ENCODE results near the gene ZC3H18.
A peak's percentile ranks its signal among the peaks of the same experiment; 100 is the strongest.

ZC3H18 gene

GRCh38 chr16:88624977-88625576, 54.9 kb downstream of the ZC3H18 start:
- TF ChIP-seq, protein P1, sequence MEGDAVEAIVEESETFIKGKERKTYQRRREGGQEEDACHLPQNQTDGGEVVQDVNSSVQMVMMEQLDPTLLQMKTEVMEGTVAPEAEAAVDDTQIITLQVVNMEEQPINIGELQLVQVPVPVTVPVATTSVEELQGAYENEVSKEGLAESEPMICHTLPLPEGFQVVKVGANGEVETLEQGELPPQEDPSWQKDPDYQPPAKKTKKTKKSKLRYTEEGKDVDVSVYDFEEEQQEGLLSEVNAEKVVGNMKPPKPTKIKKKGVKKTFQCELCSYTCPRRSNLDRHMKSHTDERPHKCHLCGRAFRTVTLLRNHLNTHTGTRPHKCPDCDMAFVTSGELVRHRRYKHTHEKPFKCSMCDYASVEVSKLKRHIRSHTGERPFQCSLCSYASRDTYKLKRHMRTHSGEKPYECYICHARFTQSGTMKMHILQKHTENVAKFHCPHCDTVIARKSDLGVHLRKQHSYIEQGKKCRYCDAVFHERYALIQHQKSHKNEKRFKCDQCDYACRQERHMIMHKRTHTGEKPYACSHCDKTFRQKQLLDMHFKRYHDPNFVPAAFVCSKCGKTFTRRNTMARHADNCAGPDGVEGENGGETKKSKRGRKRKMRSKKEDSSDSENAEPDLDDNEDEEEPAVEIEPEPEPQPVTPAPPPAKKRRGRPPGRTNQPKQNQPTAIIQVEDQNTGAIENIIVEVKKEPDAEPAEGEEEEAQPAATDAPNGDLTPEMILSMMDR (IDR thresholded peaks at IDR 0.05; ENCODE audit: borderline replicate concordance, insufficient read depth, low read depth, low read length): no peak
- H3K4me3 ChIP-seq (ENCODE audit: low read depth, low read length): no peak overlapping the region

- TF ChIP-seq, protein P1 (IDR thresholded peaks at IDR 0.05; ENCODE audit: borderline replicate concordance, insufficient read depth, low read depth, low read length): no peak
- H3K4me3 ChIP-seq (ENCODE audit: low read depth, low read length): no peak overlapping the region
These were observed 56.4 kb downstream of the ZC3H18 start for GRCh38 chr16:88626646-88627045.

DNA sequence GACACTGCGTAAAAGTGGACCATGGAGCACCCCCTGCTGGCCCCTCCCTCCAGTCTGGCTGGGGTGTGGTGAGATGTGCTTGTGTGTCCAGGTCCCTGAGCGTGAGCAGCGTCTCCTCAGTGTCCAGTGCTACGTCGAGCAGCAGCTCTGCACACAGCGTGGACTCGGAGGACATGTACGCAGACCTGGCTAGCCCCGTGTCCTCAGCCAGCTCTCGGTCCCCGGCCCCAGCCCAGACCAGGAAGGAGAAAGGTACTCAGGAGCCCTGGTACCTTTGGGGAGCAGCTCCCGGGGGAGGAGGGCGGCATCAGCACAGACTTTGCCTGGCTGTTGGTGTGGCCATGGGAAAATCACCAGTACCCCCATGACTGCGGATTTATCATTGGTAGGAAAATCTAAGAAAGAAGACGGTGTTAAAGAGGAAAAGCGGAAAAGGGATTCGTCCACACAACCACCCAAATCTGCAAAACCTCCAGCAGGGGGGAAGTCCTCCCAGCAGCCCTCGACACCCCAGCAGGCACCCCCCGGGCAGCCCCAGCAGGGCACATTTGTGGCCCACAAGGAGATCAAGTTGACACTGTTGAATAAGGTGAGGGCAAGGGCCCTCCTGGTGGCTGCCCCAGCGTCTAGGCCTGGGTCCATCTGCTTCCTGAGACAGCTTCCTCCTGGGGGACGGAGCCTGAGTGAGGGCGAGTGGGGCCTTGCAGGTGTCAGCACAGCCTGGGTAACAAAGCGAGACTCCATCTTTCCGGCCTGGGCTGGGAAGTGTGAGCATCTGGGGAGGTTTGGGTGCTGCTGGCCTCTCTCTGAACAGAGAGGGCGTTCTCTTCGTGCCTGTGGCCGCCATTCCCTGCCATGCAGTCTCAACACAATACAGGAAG, 57.6 kb downstream of the ZC3H18 start:
- H3K4me3 ChIP-seq (ENCODE audit: low read depth, low read length): no peak overlapping the region
- TF ChIP-seq, protein P1 (IDR thresholded peaks at IDR 0.05; ENCODE audit: borderline replicate concordance, insufficient read depth, low read depth, low read length): no peak

- no peak overlapping the region for H3K4me3 ChIP-seq (ENCODE audit: low read depth, low read length)
- TF ChIP-seq, protein P1 (IDR thresholded peaks at IDR 0.05; ENCODE audit: borderline replicate concordance, insufficient read depth, low read depth, low read length): peak; percentile 54; the same call in 1 of the 2 replicates
These were observed 58.3 kb downstream of the ZC3H18 start for GRCh38 chr16:88628512-88628974.

DNA sequence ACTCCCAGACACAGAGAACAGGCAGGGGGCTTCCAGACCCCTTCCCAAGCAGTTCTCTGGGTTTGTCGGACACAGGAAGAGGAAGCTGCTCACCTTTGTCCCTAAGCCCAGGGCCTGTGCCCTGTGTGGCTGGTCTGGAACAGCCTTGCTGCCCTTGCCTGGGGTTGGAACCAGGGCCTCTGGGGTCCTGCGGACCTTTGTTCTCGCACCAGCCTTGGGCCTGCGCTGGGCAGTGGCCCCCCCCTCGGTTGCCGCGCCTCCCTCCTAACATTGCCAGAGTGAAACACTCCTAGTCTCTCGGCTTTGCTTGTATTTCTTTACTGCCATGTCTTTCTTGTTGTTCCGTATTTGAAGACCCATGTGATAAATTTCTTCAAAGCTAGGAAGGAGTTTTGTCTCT, 59.6 kb downstream of the ZC3H18 start:
- no peak overlapping the region for H3K4me3 ChIP-seq (ENCODE audit: low read depth, low read length)
- TF ChIP-seq, protein P1 (IDR thresholded peaks at IDR 0.05; ENCODE audit: borderline replicate concordance, insufficient read depth, low read depth, low read length): no peak

- H3K4me3 ChIP-seq (ENCODE audit: low read depth, low read length): no peak overlapping the region
- TF ChIP-seq, protein P1 (IDR thresholded peaks at IDR 0.05; ENCODE audit: borderline replicate concordance, insufficient read depth, low read depth, low read length): no peak
These were observed 60.2 kb downstream of the ZC3H18 start for GRCh38 chr16:88630433-88630832.
